GM20431 (cell line): ENCODE measurements around the gene UQCC5.

ENCODE experiments used
- in situ Hi-C: fragments of 300-500 bp; cut with MseI, MboI; formaldehyde crosslinking; loops from one replicate; pipeline ENCODE4 v1.15.0; 2020; ENCODE audit warnings: low sequenced_read_pairs; ENCODE audit not compliant: unreplicated experiment

Gene UQCC5

DNA sequence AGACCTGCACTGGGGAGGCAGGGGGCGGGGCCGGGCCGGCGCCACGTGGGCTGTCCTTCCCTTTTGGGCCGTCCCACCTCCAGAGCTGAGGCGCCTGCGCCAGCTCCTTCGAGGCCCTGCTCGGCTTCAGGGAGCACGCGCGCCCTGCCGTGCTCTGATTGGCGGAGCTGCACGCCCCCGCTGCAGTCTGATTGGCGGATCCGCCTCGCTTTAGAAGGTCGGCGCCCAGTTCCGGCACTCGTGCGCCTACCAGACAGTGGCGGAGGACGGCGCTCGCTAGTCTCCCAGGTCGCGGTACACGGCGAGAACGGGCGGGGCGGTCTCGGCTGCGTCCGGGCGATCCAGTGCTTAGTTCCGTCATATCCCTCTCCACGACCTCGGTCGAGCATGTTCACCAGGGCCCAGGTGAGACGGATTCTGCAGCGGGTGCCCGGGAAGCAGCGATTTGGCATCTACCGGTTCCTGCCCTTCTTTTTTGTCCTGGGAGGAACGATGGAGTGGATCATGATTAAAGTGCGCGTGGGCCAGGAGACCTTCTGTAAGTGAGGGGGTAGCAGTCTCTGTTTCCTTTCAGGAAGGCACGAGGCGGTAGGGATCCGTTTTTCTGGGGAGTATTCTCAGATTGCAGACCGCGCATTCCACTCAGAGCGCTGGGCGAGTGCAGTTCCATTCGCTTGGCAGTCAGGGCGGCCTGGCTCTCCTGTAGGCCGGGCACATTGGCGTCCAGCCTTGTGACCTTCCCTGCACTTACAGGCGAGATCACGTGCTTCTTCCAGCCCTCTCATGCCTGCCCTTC is at the start of gene UQCC5:
TSS of gene UQCC5 (plus strand) at position 237 of the 796 bp plus-strand sequence. CDS start at position 388, 151 bp downstream.
- in situ Hi-C loops: no loop called here

- in situ Hi-C loops: no loop called here
Observed at GRCh38 chr3:52487050-52487787, 49.2 kb upstream of the UQCC5 start.

GRCh38 chr3:52487788-52488691 is 48.4 kb upstream of the UQCC5 start:
- in situ Hi-C loops: no loop called here

DNA sequence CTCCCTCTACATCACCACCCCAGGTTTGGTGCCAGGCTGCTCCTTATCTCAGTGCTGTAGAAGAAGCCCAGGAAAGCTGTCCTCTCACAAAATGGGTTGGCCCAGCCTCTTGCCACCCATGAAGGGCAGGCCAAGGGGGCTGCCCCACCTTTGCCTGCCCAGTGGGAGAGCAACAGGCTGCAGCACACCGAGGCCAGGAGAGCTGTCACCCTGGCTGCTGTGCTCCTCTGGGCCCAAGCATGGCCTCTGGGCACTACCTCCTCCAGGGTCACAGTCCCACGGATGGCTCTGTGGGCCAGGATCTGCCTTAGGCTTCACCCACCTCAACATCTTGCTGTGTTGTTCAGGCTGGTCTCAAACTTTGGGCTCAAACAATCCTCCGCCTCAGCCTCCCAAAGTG is 47.7 kb upstream of the UQCC5 start:
- in situ Hi-C loops: no loop called here

- in situ Hi-C loops: no loop called here
Observed at GRCh38 chr3:52489453-52489852, 47.0 kb upstream of the UQCC5 start.

DNA sequence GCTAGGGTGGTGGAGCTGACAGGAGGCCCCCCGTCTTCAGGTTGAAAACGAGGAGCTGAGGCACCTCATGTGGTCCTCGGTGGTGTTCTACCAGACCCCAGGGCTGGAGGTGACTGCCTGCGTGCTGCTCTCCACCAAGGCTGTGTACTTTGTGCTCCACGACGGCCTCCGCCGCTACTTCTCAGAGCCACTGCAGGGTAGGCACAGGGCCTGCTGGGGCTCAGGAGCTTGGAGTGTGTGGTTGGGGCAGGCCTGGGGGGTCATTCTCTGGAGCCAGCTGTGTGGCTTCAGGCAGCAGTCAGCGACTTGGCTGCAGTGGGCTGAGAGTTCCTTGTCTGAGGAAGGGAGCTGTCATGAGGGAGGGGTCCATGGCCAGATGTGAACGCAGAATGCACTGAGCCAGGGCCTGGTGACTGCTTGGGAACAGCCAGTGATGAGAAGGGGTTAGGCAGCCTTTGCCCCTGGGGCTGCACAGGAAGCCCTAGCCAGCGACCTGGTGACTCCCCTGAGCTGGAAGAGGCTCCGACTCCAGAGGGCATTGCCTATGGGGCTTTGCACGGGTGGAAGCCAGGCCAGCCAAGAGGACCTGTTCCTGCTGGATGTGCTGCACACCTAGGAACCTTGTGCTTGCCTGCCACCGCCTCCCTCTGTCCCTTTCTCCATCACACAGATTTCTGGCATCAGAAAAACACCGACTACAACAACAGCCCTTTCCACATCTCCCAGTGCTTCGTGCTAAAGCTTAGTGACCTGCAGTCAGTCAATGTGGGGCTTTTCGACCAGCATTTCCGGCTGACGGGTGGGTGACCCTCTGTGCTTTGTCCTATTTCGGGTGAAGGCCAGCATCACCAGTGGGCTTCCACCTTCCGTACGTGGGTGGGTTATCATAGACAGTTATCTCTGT is 46.1 kb upstream of the UQCC5 start:
- in situ Hi-C loops: no loop called here

- in situ Hi-C loops: no loop called here
Observed at GRCh38 chr3:52490939-52491526, 45.4 kb upstream of the UQCC5 start.

- in situ Hi-C loops: no loop called here
Observed at GRCh38 chr3:52492059-52492458, 44.3 kb upstream of the UQCC5 start.

GRCh38 chr3:52493232-52494017 is 43.0 kb upstream of the UQCC5 start:
- in situ Hi-C loops: no loop called here

DNA sequence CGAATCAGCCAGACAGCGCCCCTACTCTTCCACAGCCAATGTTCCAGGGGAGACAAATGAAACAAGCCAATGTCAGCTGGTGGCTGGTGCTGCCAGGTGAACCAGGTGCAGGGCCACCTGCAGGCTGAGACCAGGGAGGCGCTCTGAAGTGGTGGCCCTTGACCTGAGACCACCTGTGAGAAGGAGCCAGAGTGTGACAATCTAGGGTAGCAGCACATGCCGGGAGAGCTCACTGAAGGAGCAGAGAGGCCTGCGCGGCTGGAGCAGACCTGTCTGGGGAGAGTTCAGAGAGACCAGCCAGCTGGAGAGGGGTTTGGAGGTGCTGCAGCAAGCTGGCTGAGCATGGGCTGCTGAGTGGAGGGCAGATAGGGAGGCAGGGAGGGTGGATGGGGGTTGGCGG is 42.0 kb upstream of the UQCC5 start:
- in situ Hi-C loops: no loop called here

- in situ Hi-C loops: no loop called here
Observed at GRCh38 chr3:52494886-52495495, 41.4 kb upstream of the UQCC5 start, which contains the start of gene STAB1. TSS of gene STAB1 (plus strand) at chr3:52495338. CDS start at chr3:52495414, 76 bp downstream.

- in situ Hi-C loops: no loop called here
Observed at GRCh38 chr3:52495777-52496602, 40.4 kb upstream of the UQCC5 start.

GRCh38 chr3:52498137-52499054 is 38.0 kb upstream of the UQCC5 start:
- in situ Hi-C loops: no loop called here

GRCh38 chr3:52501046-52501445 is 35.4 kb upstream of the UQCC5 start:
- in situ Hi-C loops: no loop called here

- in situ Hi-C loops: no loop called here
Observed at GRCh38 chr3:52502001-52502400, 34.4 kb upstream of the UQCC5 start.

DNA sequence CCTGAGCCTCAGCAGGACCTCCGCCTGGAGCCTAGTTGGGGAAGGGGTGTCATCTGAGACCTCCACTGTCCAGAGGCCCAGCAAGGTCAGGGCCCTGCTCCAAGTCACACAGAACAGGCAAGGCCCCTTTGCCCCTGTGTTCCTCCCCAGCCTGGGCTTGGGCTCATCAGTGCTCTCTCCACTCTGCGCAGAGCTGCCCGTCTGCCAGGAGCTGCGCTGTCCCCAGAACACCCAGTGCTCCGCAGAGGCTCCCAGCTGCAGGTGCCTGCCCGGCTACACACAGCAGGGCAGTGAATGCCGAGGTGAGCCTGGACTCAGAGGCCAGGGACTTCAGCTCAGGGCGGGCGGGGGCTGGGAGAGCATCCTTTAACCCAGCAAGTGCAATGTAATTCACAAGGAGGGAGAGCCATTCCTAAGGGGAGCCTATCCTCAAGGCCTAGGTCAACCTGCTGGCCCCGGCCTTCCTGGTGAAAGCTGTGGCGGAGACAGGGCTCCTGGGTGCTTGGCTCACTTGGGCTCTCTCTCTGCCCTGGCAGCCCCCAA is 33.5 kb upstream of the UQCC5 start:
- in situ Hi-C loops: no loop called here
